Measurements from ENCODE around the gene TASP1. TPM values are rescaled to one million over a fixed set of nuclear protein-coding genes. Genes with fewer than 3 reads are reported as not detected.
"Not testable (repeated sequence)": the region's sequence is repeated elsewhere in the genome, so short reads cannot be mapped to it uniquely, and the experiment has no call there.

The TASP1 gene
- total RNA-seq, 1 donor, result 6.5 TPM

GRCh38 chr20:13648291-13649228 lies 9.8 kb upstream of the TASP1 start:
- no peak for DNase-seq (ENCODE audit: low read depth)
- TF ChIP-seq CTCF (IDR thresholded peaks at IDR 0.05; ENCODE audit: insufficient read depth, low read length), result no peak

GRCh38 chr20:13644010-13644409 lies 5.3 kb upstream of the TASP1 start:
- TF ChIP-seq CTCF (IDR thresholded peaks at IDR 0.05; ENCODE audit: insufficient read depth, low read length), result no peak
- H3K4me3 ChIP-seq (ENCODE audit: low read depth, low read length), result no peak overlapping the region
- peak; percentile 21 for DNase-seq (ENCODE audit: low read depth)

More at GRCh38 chr20:13648291-13649228, 9.8 kb upstream of the TASP1 start:
- no peak overlapping the region for H3K4me3 ChIP-seq (ENCODE audit: low read depth, low read length)

DNA sequence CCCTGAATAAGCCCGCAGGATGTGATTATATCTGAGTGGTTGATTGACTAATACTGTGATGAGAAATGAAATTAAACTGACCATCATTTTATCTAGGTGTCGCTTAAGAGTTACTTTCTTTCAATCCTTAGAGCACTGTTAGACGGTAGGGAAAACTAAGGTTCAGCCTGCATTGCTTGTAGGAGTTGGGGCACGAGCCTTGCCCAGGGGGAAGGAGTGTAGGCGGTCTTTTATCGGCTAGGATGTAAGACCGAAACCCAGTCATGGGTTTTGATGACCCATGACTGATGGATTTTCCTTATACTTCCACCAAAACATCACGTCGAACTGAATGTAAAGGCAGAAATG lies 392 bp upstream of the TASP1 start:
- peak overlapping the region; percentile 97 for H3K4me3 ChIP-seq (ENCODE audit: low read depth, low read length)
- no peak for DNase-seq (ENCODE audit: low read depth)
- no peak for TF ChIP-seq CTCF (IDR thresholded peaks at IDR 0.05; ENCODE audit: insufficient read depth, low read length)

DNA sequence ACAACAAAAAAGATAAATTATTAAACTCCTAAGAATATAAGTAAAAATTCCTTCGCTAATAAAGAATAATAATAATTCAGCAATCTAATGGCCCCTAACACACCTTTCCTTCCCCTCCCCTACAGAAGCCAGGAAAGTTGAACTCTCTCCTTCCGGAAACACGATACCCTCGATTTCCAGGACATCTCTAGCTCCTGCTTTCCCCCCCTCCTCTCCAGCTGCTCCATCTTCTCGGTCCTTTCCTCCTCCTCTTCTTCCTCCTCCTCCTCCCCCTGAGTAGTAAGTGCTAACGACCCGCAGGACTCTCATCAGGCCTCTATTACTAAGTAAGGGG lies 603 bp downstream of the TASP1 start:
- peak; percentile 12 for DNase-seq (ENCODE audit: low read depth)

DNA sequence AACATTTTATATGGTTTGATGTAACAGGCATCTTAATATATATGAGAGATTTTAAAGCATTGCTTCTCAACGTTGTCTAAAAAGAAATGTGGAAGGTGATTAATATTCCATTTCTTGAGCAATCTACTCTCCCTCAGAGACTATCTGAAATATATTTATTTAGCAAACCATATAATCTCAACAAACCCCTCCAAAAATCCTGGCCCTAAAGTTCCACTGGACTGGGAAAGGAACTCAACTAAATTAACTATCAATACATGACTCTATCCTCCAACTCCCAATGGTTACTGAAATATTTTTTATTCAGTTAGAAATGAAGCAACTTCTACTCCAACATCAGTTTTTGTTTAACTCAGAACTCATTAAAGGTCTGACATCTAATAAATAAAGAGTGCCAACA lies 6.3 kb downstream of the TASP1 start:
- no peak overlapping the region for H3K4me3 ChIP-seq (ENCODE audit: low read depth, low read length)
- no peak for TF ChIP-seq CTCF (IDR thresholded peaks at IDR 0.05; ENCODE audit: insufficient read depth, low read length)
- no peak for DNase-seq (ENCODE audit: low read depth)

More for the DNA sequence above, 603 bp downstream of the TASP1 start:
- peak overlapping the region; percentile 97 for H3K4me3 ChIP-seq (ENCODE audit: low read depth, low read length)
- TF ChIP-seq CTCF (IDR thresholded peaks at IDR 0.05; ENCODE audit: insufficient read depth, low read length), result no peak

GRCh38 chr20:13627525-13627924 lies 11.2 kb downstream of the TASP1 start:
- not testable (repeated sequence) for H3K4me3 ChIP-seq (ENCODE audit: low read depth, low read length)
- peak; percentile 25 for DNase-seq (ENCODE audit: low read depth)

GRCh38 chr20:13626724-13627123 lies 12.0 kb downstream of the TASP1 start:
- no peak for TF ChIP-seq CTCF (IDR thresholded peaks at IDR 0.05; ENCODE audit: insufficient read depth, low read length)
- H3K4me3 ChIP-seq (ENCODE audit: low read depth, low read length), result no peak overlapping the region
- no peak for DNase-seq (ENCODE audit: low read depth)
